ENCODE results near the gene NXPE3.

GRCh38 chr3:101851850-101852714 lies 73.1 kb downstream of the NXPE3 start:
- TF ChIP-seq ZBTB44 (tag by site-specific recombination; IDR thresholded peaks at IDR 0.05) (no peak), MEIS1 (CRISPR knock-in tag; IDR thresholded peaks at IDR 0.05; ENCODE audit: borderline replicate concordance) (no peak), SETDB1 (IDR thresholded peaks at IDR 0.05; ENCODE audit: insufficient read length, low read length) (no peak), ZNF140 (tag by site-specific recombination; IDR thresholded peaks at IDR 0.05) (no peak), PBX3 (CRISPR knock-in tag; IDR thresholded peaks at IDR 0.05) (no peak), ATF2 (tag by site-specific recombination; IDR thresholded peaks at IDR 0.05; ENCODE audit: low read depth) (no peak), CTCF (tag by site-specific recombination; IDR thresholded peaks at IDR 0.05) (no peak), ZNF707 (tag by site-specific recombination; IDR thresholded peaks at IDR 0.05) (no peak), ZNF76 (tag by site-specific recombination; IDR thresholded peaks at IDR 0.05; ENCODE audit: borderline replicate concordance, low read depth) (no peak), ZNF654 (tag by site-specific recombination; IDR thresholded peaks at IDR 0.05; ENCODE audit: low read depth) (no peak), ZNF274 (IDR thresholded peaks at IDR 0.05; ENCODE audit: low read length) (no peak), ZNF274 (tag by site-specific recombination; IDR thresholded peaks at IDR 0.05; ENCODE audit: borderline replicate concordance) (no peak), REST (tag by site-specific recombination; IDR thresholded peaks at IDR 0.05) (no peak)
